Esophagus squamous epithelium (tissue), 5 donors: ENCODE data around the gene GSPT2. TPM values are rescaled to one million over a fixed set of nuclear protein-coding genes. Genes with fewer than 3 reads are reported as not detected.
A peak's percentile ranks its signal among the peaks of the same experiment; 100 is the strongest.

ENCODE experiments used
- DNase-seq: peaks from one replicate; lab custom pipeline; 2025; lab: John Stamatoyannopoulos, UW
- H3K27ac ChIP-seq, 4 donors: fragments of 200-600 bp; sonication (generic); one replicate each; pipeline ENCODE4 v1.5.1; 2016 to 2019; ENCODE audit warnings: mild to moderate bottlenecking in 1 of 4
- H3K27me3 ChIP-seq, 4 donors: fragments of 200-600 bp; sonication (generic); 1 replicate in 3 of 4; 2 replicates in 1 of 4; pipeline versions ENCODE4 v1.5.1 to v1.6.0; 2017 to 2021; ENCODE audit warnings: antibody characterized with exemption in 1 of 4
- H3K36me3 ChIP-seq, 3 donors: fragments of 200-600 bp; sonication (generic); one replicate each; pipeline ENCODE4 v1.5.1; 2016 to 2019
- H3K4me1 ChIP-seq, 3 donors: fragments of 200-600 bp; sonication (generic); one replicate each; pipeline ENCODE4 v1.5.1; 2017 to 2019
- H3K4me3 ChIP-seq, 4 donors: fragments of 200-600 bp; sonication (generic); 1 replicate in 3 of 4; 2 replicates in 1 of 4; pipeline ENCODE4 v1.5.1; 2016 to 2019; ENCODE audit warnings: mild to moderate bottlenecking in 2 of 4, moderate library complexity in 1 of 4
- H3K9me3 ChIP-seq, 3 donors: fragments of 200-600 bp; sonication (generic); one replicate each; pipeline ENCODE4 v1.5.1; 2016 to 2019
- POLR2A ChIP-seq, 4 donors: fragments of 450-650 bp; IDR thresholded peaks; one replicate each; pipeline ENCODE4 v1.6.1; 2017; ENCODE audit warnings: antibody characterized with exemption in 4 of 4, mild to moderate bottlenecking in 4 of 4, moderate library complexity in 3 of 4
- WGBS, 2 donors: methylation state at CpG; one replicate each; pipeline ENCODE4 v1.1.5; 2018; 5-methylcytosine and 5-hydroxymethylcytosine counted together
- intact Hi-C: fragments of 100-400 bp; cut with DNase I; formaldehyde crosslinking; loops from one replicate; pipeline ENCODE4 v1.15.0; 2022
- total RNA-seq, 4 donors: library from RNA; depleted of rRNA; stranded (reverse); fragments of >200 nt; gene quantifications; one replicate each; pipeline ENCODE4 v1.1.0, GENCODE V29; 2016
- TF ChIP-seq, protein P1 (sequence below), 6 experiments: fragments of 450-650 bp in 4 of 6; fragments of 200-600 bp in 2 of 6; sonication (generic) in 2 of 6; IDR thresholded peaks; one replicate each; pipeline ENCODE4 v1.5.1; 2016 to 2019; ENCODE audit warnings: antibody characterized with exemption in 6 of 6, mild to moderate bottlenecking in 4 of 6, moderate library complexity in 4 of 6
- donor health status: DM: yes; HTN: yes; CAD: no.

GSPT2 gene
- total RNA-seq, 4 donors from 2014 or later: 0.15 to 3.1 (median 1.4) TPM

DNA sequence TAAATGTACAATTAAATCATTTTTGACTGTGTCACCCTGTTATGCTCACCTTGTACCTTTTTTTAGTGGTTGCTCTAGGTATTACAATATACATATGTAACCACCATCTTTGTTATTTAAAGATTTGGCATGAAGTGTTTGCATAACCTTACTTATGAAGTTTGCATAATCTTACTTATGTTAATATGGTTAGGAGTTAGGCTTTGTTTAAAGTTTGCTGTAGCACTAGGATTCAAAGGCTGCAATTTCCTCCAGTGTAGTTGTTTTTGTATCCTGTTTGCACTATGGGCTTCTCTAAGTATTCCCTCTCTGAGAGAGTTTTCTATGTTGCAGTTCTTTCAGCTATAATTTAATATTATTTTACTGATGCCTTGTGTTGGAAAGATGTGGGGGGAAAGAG is 15.0 kb upstream of the GSPT2 start:
- Histone ChIP-seq H3K27ac (no peak overlapping the region), H3K9me3 (no peaks in the 10 kb centered on the region), H3K4me1 (no peaks in the 10 kb centered on the region), H3K4me3 (no peak overlapping the region), H3K36me3 (no peaks in the 10 kb centered on the region), H3K27me3 (peaks cover 0 to 12% (median 0%) of the 10 kb centered on the region in 4 donors)
- DNase-seq: no peak
- intact Hi-C loops: no loop called here
- TF ChIP-seq, protein P1, sequence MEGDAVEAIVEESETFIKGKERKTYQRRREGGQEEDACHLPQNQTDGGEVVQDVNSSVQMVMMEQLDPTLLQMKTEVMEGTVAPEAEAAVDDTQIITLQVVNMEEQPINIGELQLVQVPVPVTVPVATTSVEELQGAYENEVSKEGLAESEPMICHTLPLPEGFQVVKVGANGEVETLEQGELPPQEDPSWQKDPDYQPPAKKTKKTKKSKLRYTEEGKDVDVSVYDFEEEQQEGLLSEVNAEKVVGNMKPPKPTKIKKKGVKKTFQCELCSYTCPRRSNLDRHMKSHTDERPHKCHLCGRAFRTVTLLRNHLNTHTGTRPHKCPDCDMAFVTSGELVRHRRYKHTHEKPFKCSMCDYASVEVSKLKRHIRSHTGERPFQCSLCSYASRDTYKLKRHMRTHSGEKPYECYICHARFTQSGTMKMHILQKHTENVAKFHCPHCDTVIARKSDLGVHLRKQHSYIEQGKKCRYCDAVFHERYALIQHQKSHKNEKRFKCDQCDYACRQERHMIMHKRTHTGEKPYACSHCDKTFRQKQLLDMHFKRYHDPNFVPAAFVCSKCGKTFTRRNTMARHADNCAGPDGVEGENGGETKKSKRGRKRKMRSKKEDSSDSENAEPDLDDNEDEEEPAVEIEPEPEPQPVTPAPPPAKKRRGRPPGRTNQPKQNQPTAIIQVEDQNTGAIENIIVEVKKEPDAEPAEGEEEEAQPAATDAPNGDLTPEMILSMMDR (IDR thresholded peaks at IDR 0.05): no peak
- TF ChIP-seq POLR2A (IDR thresholded peaks at IDR 0.05): no peak

DNA sequence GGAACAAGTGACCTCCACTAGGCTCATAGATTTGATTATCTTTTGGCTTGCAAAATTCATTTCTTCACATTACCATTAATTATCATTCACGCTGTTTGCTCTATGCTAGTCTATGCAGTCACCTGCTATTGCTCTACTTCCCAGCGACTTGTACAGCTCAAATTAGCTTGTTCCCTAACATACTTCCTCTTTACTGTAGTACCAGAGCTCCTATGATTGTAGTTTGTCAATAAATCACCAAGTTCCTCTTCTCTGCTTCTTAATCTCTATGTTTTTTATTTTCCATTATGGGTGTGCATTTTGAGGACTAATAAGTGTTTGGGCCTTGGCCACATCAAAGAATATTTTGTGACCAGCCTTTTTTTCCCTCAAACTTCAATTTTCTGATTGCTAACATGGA is 6.2 kb upstream of the GSPT2 start:
- no peak overlapping the region for H3K27ac ChIP-seq
- H3K9me3 ChIP-seq: no peaks in the 10 kb centered on the region
- no peaks in the 10 kb centered on the region for H3K36me3 ChIP-seq
- no peak for DNase-seq
- intact Hi-C loops: no loop called here
- peaks cover 0 to 10% (median 3%) of the 10 kb centered on the region in 4 donors for H3K27me3 ChIP-seq
- 48 to 70% methylated on average over 2 of the region's 2 CpGs for WGBS, 2 donors
- TF ChIP-seq, protein P1 (IDR thresholded peaks at IDR 0.05): no peak
- no peak for TF ChIP-seq POLR2A (IDR thresholded peaks at IDR 0.05)
- H3K4me1 ChIP-seq: no peaks in the 10 kb centered on the region
- H3K4me3 ChIP-seq: no peak overlapping the region

DNA sequence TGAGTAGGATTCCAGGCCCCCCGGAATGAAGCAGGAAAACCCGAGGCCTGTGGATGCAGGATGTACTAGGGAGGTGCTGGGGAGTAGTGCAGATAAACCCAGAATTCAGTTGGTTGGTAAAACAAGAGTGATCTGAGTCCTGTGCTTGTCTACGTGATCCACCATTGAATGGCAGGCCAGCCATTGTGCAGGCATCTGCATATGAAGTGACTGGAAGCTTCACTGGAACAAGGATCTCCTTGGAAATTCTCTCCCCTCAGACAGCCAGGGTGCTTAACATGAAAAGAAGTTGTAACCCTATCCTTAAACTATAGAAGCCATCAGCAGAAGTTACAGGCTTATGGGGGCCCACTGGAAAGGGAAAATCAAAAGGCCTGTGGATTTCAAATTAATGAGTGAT is 656 bp upstream of the GSPT2 start:
- Histone ChIP-seq H3K27me3 (peaks cover 0 to 5% (median 0%) of the 10 kb centered on the region in 4 donors), H3K9me3 (no peaks in the 10 kb centered on the region), H3K27ac (no peak overlapping the region), H3K4me1 (no peaks in the 10 kb centered on the region), H3K4me3 (peak overlapping the region in 2 of 4 donors; percentile 58 to 78), H3K36me3 (no peaks in the 10 kb centered on the region)
- WGBS, 2 donors: 63 to 86% methylated on average over 1 to 3 of the region's 3 CpGs
- no peak for TF ChIP-seq POLR2A (IDR thresholded peaks at IDR 0.05)
- TF ChIP-seq, protein P1 (IDR thresholded peaks at IDR 0.05): no peak
- intact Hi-C loops: no loop called here
- DNase-seq: no peak

DNA sequence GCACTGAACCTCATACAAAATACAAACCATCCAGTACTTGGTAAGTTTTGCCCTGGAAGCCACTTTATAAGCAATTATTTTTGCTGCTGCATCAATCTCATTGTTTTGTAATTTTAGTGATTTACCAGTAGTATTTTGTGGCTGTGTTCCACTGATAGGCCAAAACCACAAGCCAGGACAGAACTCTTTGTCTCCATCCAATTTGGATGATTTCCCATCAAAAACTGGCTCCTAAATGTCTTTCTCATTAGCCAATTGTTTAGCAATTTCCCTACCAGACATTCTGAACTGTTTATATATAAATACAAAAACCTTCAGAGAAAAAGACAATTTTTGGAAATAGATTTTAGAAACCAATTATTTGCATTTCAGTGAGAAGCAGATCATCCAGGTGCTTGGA is 4.4 kb downstream of the GSPT2 start:
- H3K27ac ChIP-seq: no peak overlapping the region
- DNase-seq: no peak
- no peak overlapping the region for H3K4me3 ChIP-seq
- no peaks in the 10 kb centered on the region for H3K4me1 ChIP-seq
- TF ChIP-seq, protein P1 (IDR thresholded peaks at IDR 0.05): no peak
- no peak for TF ChIP-seq POLR2A (IDR thresholded peaks at IDR 0.05)
- intact Hi-C loops: no loop called here
- H3K36me3 ChIP-seq: no peaks in the 10 kb centered on the region
- H3K9me3 ChIP-seq: no peaks in the 10 kb centered on the region
- no peaks in the 10 kb centered on the region for H3K27me3 ChIP-seq

DNA sequence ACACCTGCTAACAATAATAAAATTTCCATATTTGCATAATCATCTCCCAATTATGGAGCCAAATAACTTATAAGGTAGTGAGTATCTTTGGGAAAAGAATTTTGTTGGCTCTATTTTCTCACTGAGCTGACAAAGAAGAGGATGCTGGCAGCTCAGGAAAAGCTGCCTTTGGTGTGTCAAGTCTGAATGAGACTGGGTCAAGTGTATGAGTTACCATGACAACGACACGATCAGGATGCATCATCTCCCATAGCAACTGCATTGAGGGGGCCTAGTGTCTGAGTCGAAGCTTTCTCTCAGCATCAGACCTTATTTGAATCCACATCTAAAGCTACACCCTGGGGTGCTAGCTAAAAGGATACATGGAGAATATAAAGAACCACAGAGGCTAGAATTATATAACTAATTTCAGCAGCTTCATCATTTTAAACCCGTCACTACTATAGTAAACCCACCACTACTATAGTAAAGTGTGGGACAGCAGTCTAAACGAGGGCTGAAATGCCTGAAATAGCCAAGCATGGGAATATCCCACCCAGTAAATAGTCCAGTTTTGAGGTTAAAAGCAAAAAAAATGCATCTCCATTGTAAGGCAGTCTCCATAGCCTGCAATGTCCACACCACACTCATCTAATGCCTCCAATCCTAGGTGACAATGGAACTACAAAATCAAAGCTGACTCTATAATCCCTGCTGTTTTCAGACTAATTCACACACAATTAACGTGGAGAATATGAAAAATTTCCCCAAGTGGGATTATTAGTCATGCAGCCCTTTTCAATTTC is 16.0 kb downstream of the GSPT2 start:
- no peak overlapping the region for H3K27ac ChIP-seq
- no peaks in the 10 kb centered on the region for H3K36me3 ChIP-seq
- no peak for TF ChIP-seq POLR2A (IDR thresholded peaks at IDR 0.05)
- TF ChIP-seq, protein P1 (IDR thresholded peaks at IDR 0.05): no peak
- no peaks in the 10 kb centered on the region for H3K9me3 ChIP-seq
- no peak for DNase-seq
- 48% methylated on average over 3 to 6 of the region's 6 CpGs for WGBS, 2 donors
- H3K4me3 ChIP-seq: no peak overlapping the region
- intact Hi-C loops: no loop called here
- no peaks in the 10 kb centered on the region for H3K4me1 ChIP-seq
- H3K27me3 ChIP-seq: peaks cover 0 to 4% (median 0%) of the 10 kb centered on the region in 4 donors
